Panc1 (cell line): ENCODE measurements around the gene CETP. TPM values are rescaled to one million over a fixed set of nuclear protein-coding genes. Genes with fewer than 3 reads are reported as not detected.

Experiments
- ATAC-seq: fragments of 200-7000 bp; cut with Tn5 transposase; 2 replicates; pipeline ENCODE4 v1.9.1; 2020; ENCODE audit warnings: mild to moderate bottlenecking, moderate library complexity
- BruUV-seq: library from RNA; stranded (reverse); fragments of 400-500 nt; replicated peaks from 2 replicates; lab custom pipeline; 2021; lab: Mats Ljungman, UMichigan
- CTCF ChIA-PET: fragments of 300-600 bp; sonication (Branson Sonifier 250); formaldehyde crosslinking; loops from one replicate; lab custom pipeline; 2022; ENCODE audit warnings: antibody characterized with exemption; lab: Charles Lee
- POLR2A ChIA-PET: fragments of 300-600 bp; sonication (Branson Sonifier 250); formaldehyde crosslinking; loops from one replicate; lab custom pipeline; 2022; ENCODE audit warnings: antibody characterized with exemption; lab: Charles Lee
- DNase-seq: peaks from one replicate; pipeline ENCODE4 v3.0.0-alpha.2; 2010; ENCODE audit warnings: low read depth, low spot score
- H3K27ac ChIP-seq: 2 replicates; pipeline ENCODE4 v1.5.1; 2011; ENCODE audit warnings: mild to moderate bottlenecking, low read length, inconsistent platforms
- H3K27me3 ChIP-seq: fragments of 200-500 bp; sonication (Bioruptor generic); 2 replicates; pipeline ENCODE4 v1.6.0; 2014; ENCODE audit warnings: low read length, inconsistent platforms; ENCODE audit not compliant: control insufficient read depth, insufficient read depth
- H3K36me3 ChIP-seq: fragments of 200-500 bp; sonication (Bioruptor generic); 2 replicates; pipeline ENCODE4 v1.5.1; 2014; ENCODE audit warnings: inconsistent platforms, mild to moderate bottlenecking, low read length, moderate library complexity; ENCODE audit not compliant: control insufficient read depth, insufficient read depth
- H3K4me1 ChIP-seq: 2 replicates; pipeline ENCODE4 v1.5.1; 2011; ENCODE audit warnings: inconsistent platforms, mild to moderate bottlenecking, low read length, moderate library complexity; ENCODE audit not compliant: control insufficient read depth, insufficient read depth
- H3K4me3 ChIP-seq, 2 experiments: 2 replicates each; pipeline ENCODE4 v1.5.1; 2011 to 2012; ENCODE audit warnings: low read depth in 2 of 2, low read length in 2 of 2, mild to moderate bottlenecking in 2 of 2, inconsistent platforms in 1 of 2, moderate library complexity in 1 of 2
- H3K9me3 ChIP-seq: fragments of 200-500 bp; sonication (Bioruptor generic); 2 replicates; pipeline ENCODE4 v1.5.1; 2014; ENCODE audit warnings: low read depth, mild to moderate bottlenecking, inconsistent platforms, low read length, moderate library complexity; ENCODE audit not compliant: control insufficient read depth, insufficient read depth
- CTCF ChIP-seq: fragments of 450-650 bp; IDR thresholded peaks from 2 replicates; pipeline ENCODE4 v1.5.1; 2017; ENCODE audit warnings: mild to moderate bottlenecking
- POLR2AphosphoS5 ChIP-seq: IDR thresholded peaks from 2 replicates; pipeline ENCODE4 v1.6.1; 2012; ENCODE audit warnings: mild to moderate bottlenecking, low read depth, low read length, moderate library complexity
- REST ChIP-seq, 2 experiments: IDR thresholded peaks; 2 replicates each; pipeline ENCODE4 v1.6.1; 2011 to 2012; ENCODE audit warnings: low read depth in 2 of 2, control low read depth in 1 of 2, low read length in 1 of 2, mild to moderate bottlenecking in 1 of 2, moderate library complexity in 1 of 2; ENCODE audit not compliant: insufficient read depth in 1 of 2
- SIN3A ChIP-seq: IDR thresholded peaks from 2 replicates; pipeline ENCODE4 v1.6.1; 2012; ENCODE audit warnings: low read depth, mild to moderate bottlenecking, low read length, moderate library complexity, borderline replicate concordance; ENCODE audit not compliant: insufficient read depth
- TCF7L2 ChIP-seq: IDR thresholded peaks from 2 replicates; pipeline ENCODE4 v1.6.1; 2011; ENCODE audit warnings: mild to moderate bottlenecking, low read depth, low read length, inconsistent platforms
- in situ Hi-C: cut with HindIII; loops from 2 replicates; pipeline ENCODE4 v1.10.0; 2016; ENCODE audit warnings: low sequenced_read_pairs, low pct_unique_long_range_greater_than_20kb
- intact Hi-C: fragments of 100-400 bp; cut with micrococcal nuclease; formaldehyde crosslinking; loops from one replicate; pipeline ENCODE4 v1.10.0; 2022; ENCODE audit not compliant: unreplicated experiment
- total RNA-seq: library from RNA; stranded (reverse); gene quantifications from one replicate; pipeline ENCODE4 v1.2.1, GENCODE V29; 2021; ENCODE audit not compliant: unreplicated experiment

The CETP gene
- total RNA-seq, 1 experiment from 2014 or later, result not detected

GRCh38 chr16:56981729-56982271 is 20.1 kb downstream of the CETP start:
- ChIA-PET CTCF (interaction anchor here (0.6 kb wide), 1 partner anchor 111 kb away, joined by 6 read pairs; the partner anchor contains the start of gene CPNE2), POLR2A (no interaction called here)
- Histone ChIP-seq H3K4me1 (no peaks in the 10 kb centered on the region), H3K27me3 (no peaks in the 10 kb centered on the region), H3K27ac (no peak overlapping the region), H3K4me3 (no peak overlapping the region), H3K36me3 (no peaks in the 10 kb centered on the region), H3K9me3 (no peaks in the 10 kb centered on the region)
- DNase-seq (no peak), ATAC-seq (no peak)
- no peak for TF ChIP-seq REST (IDR thresholded peaks at IDR 0.05; ENCODE audit: insufficient read depth in 1 of 2, low read depth in 2 of 2, low read length in 1 of 2)
- no peak for TF ChIP-seq TCF7L2
- TF ChIP-seq CTCF, result no peak
- no peak for TF ChIP-seq POLR2AphosphoS5
- no peak for TF ChIP-seq SIN3A
- no TSS peak for BruUV-seq
- in situ Hi-C loops, result no loop called here
- intact Hi-C loops, result no loop called here

GRCh38 chr16:56982695-56983094 is 20.9 kb downstream of the CETP start:
- no peak overlapping the region for H3K27ac ChIP-seq
- TF ChIP-seq REST (IDR thresholded peaks at IDR 0.05; ENCODE audit: insufficient read depth in 1 of 2, low read depth in 2 of 2, low read length in 1 of 2) (no peak), CTCF (no peak), POLR2AphosphoS5 (no peak), TCF7L2 (no peak), SIN3A (no peak)
- intact Hi-C loops (no loop called here), in situ Hi-C loops (no loop called here)
- ATAC-seq, result no peak
- no peaks in the 10 kb centered on the region for H3K9me3 ChIP-seq
- no peak overlapping the region for H3K4me3 ChIP-seq
- DNase-seq, result no peak
- H3K36me3 ChIP-seq, result no peaks in the 10 kb centered on the region
- BruUV-seq, result no TSS peak
- CTCF ChIA-PET, result interaction anchor here (0.6 kb wide), 1 partner anchor 110 kb away, joined by 6 read pairs; the partner anchor contains the start of gene CPNE2
- no peaks in the 10 kb centered on the region for H3K27me3 ChIP-seq
- H3K4me1 ChIP-seq, result no peaks in the 10 kb centered on the region
- POLR2A ChIA-PET, result interaction anchor here (0.6 kb wide), 1 partner anchor 182 kb away, joined by 9 read pairs; no protein-coding TSS in a partner anchor
